HG03103 (cell line): ENCODE results near the gene HSF2BP.
"Not testable (repeated sequence)": the region's sequence is repeated elsewhere in the genome, so short reads cannot be mapped to it uniquely, and the experiment has no call there.

Experiments
- ATAC-seq: cut with Tn5 transposase; IDR thresholded peaks from one replicate; pipeline ENCODE4 v1.9.1; 2021; ENCODE audit warnings: low read depth; ENCODE audit not compliant: unreplicated experiment

The HSF2BP gene

GRCh38 chr21:43479197-43479596 is 180.1 kb downstream of the HSF2BP start:
- not testable (repeated sequence) for ATAC-seq
